ENCODE results near the gene SLCO1A2.

SLCO1A2 gene

DNA sequence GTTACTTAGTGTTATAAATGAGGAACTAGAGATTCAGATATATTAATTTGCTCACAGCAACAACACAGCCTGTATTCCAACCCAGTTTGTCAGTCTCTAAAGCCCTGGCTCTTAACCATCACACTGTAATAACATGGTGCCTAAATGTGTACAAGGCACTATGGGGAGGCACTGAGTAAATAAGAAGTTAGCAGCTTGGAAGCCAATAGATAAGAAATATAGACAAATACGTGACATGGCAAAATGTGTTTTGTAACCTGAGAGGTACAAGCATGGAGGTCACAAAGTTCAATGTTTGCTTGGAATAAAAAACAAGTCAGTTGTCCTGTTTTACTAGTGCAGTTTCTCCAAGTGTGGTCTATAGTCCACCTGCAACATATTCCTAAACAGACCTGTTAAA is 16.3 kb upstream of the SLCO1A2 start:
- Histone ChIP-seq H3K27me3 (ENCODE audit: control insufficient read depth, insufficient read depth, low read length) (no peaks in the 10 kb centered on the region), H3K36me3 (ENCODE audit: control insufficient read depth, insufficient read depth, low read length) (no peaks in the 10 kb centered on the region), H3K27ac (ENCODE audit: low read depth, low read length) (no peak overlapping the region), H3K9ac (ENCODE audit: low read depth, low read length) (no peak overlapping the region), H3K4me3 (ENCODE audit: low read depth, low read length) (no peak overlapping the region), H3K4me1 (ENCODE audit: control insufficient read depth, insufficient read depth, low read length) (0 out of 2 replicates have a peak, but pooled peaks cover 4% of the 10 kb centered on the region), H3K9me3 (ENCODE audit: control insufficient read depth, insufficient read depth, low read length) (no peaks in the 10 kb centered on the region)

- no peak overlapping the region for H3K4me3 ChIP-seq (ENCODE audit: low read depth, low read length)
- no peak overlapping the region for H3K9ac ChIP-seq (ENCODE audit: low read depth, low read length)
- no peaks in the 10 kb centered on the region for H3K36me3 ChIP-seq (ENCODE audit: control insufficient read depth, insufficient read depth, low read length)
- H3K9me3 ChIP-seq (ENCODE audit: control insufficient read depth, insufficient read depth, low read length) = no peaks in the 10 kb centered on the region
- no peaks in the 10 kb centered on the region for H3K27me3 ChIP-seq (ENCODE audit: control insufficient read depth, insufficient read depth, low read length)
- peaks cover 18% of the 10 kb centered on the region for H3K4me1 ChIP-seq (ENCODE audit: control insufficient read depth, insufficient read depth, low read length)
- no peak overlapping the region for H3K27ac ChIP-seq (ENCODE audit: low read depth, low read length)
Observed at GRCh38 chr12:21346542-21347205, 12.0 kb upstream of the SLCO1A2 start.

- Histone ChIP-seq H3K4me3 (ENCODE audit: low read depth, low read length) (no peak overlapping the region), H3K9ac (ENCODE audit: low read depth, low read length) (no peak overlapping the region), H3K27ac (ENCODE audit: low read depth, low read length) (no peak overlapping the region), H3K27me3 (ENCODE audit: control insufficient read depth, insufficient read depth, low read length) (no peaks in the 10 kb centered on the region), H3K4me1 (ENCODE audit: control insufficient read depth, insufficient read depth, low read length) (peaks cover 33% of the 10 kb centered on the region), H3K36me3 (ENCODE audit: control insufficient read depth, insufficient read depth, low read length) (no peaks in the 10 kb centered on the region), H3K9me3 (ENCODE audit: control insufficient read depth, insufficient read depth, low read length) (no peaks in the 10 kb centered on the region)
Observed at GRCh38 chr12:21343636-21344035, 8.9 kb upstream of the SLCO1A2 start.

DNA sequence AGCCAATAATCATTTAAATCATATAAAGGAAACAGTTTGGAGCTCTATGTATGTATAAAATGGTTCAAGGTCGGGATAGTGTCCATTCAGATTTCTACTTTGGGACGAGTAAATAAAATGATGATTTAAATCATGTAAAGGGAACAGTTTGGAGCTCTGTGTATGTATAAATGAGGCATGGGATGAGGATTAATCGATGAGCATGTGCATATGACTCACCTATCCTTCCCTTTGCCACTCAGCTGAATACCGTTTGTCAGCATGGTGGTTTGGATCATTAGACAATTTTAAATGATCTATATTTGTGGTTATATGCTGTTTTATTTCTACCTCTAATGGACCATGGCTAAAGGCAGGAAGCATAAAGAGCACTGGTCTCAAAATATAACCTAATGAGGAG is 7.1 kb upstream of the SLCO1A2 start:
- no peak overlapping the region for H3K4me3 ChIP-seq (ENCODE audit: low read depth, low read length)
- H3K4me1 ChIP-seq (ENCODE audit: control insufficient read depth, insufficient read depth, low read length) = peaks cover 33% of the 10 kb centered on the region
- H3K9me3 ChIP-seq (ENCODE audit: control insufficient read depth, insufficient read depth, low read length) = no peaks in the 10 kb centered on the region
- no peak overlapping the region for H3K27ac ChIP-seq (ENCODE audit: low read depth, low read length)
- H3K9ac ChIP-seq (ENCODE audit: low read depth, low read length) = no peak overlapping the region
- H3K27me3 ChIP-seq (ENCODE audit: control insufficient read depth, insufficient read depth, low read length) = no peaks in the 10 kb centered on the region
- no peaks in the 10 kb centered on the region for H3K36me3 ChIP-seq (ENCODE audit: control insufficient read depth, insufficient read depth, low read length)

- Histone ChIP-seq H3K9ac (ENCODE audit: low read depth, low read length) (no peak overlapping the region; the same call in 1 of the 2 replicates), H3K4me3 (ENCODE audit: low read depth, low read length) (no peak overlapping the region), H3K27ac (ENCODE audit: low read depth, low read length) (no peak overlapping the region), H3K27me3 (ENCODE audit: control insufficient read depth, insufficient read depth, low read length) (no peaks in the 10 kb centered on the region), H3K9me3 (ENCODE audit: control insufficient read depth, insufficient read depth, low read length) (no peaks in the 10 kb centered on the region), H3K36me3 (ENCODE audit: control insufficient read depth, insufficient read depth, low read length) (no peaks in the 10 kb centered on the region), H3K4me1 (ENCODE audit: control insufficient read depth, insufficient read depth, low read length) (peaks cover 32% of the 10 kb centered on the region)
Observed at GRCh38 chr12:21340403-21340802, 5.7 kb upstream of the SLCO1A2 start.

DNA sequence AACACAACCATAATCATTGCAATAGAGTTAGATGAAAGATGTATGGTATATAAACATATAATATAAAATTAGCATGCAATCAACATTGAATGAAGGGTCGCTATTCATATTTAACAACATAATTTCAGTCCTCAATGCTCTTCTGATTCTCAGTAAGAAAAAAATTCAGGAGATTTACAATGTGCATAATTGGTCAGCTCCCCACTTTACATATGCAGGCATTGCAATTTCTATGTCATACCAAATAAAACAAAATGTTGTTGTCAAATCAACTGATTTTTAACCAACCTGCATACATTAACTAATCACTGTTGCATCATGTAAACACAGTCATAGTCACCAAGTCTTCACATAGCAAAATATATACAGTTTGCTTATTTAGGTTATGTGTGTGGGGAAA is 5.2 kb upstream of the SLCO1A2 start:
- Histone ChIP-seq H3K27ac (ENCODE audit: low read depth, low read length) (no peak overlapping the region), H3K4me3 (ENCODE audit: low read depth, low read length) (no peak overlapping the region), H3K9me3 (ENCODE audit: control insufficient read depth, insufficient read depth, low read length) (no peaks in the 10 kb centered on the region), H3K36me3 (ENCODE audit: control insufficient read depth, insufficient read depth, low read length) (no peaks in the 10 kb centered on the region), H3K4me1 (ENCODE audit: control insufficient read depth, insufficient read depth, low read length) (peaks cover 27% of the 10 kb centered on the region), H3K27me3 (ENCODE audit: control insufficient read depth, insufficient read depth, low read length) (no peaks in the 10 kb centered on the region), H3K9ac (ENCODE audit: low read depth, low read length) (no peak overlapping the region)

- Histone ChIP-seq H3K4me1 (ENCODE audit: control insufficient read depth, insufficient read depth, low read length) (peaks cover 14% of the 10 kb centered on the region), H3K9me3 (ENCODE audit: control insufficient read depth, insufficient read depth, low read length) (no peaks in the 10 kb centered on the region; the same call in 1 of the 2 replicates), H3K27me3 (ENCODE audit: control insufficient read depth, insufficient read depth, low read length) (no peaks in the 10 kb centered on the region), H3K4me3 (ENCODE audit: low read depth, low read length) (no peak overlapping the region), H3K27ac (ENCODE audit: low read depth, low read length) (no peak overlapping the region), H3K36me3 (ENCODE audit: control insufficient read depth, insufficient read depth, low read length) (no peaks in the 10 kb centered on the region), H3K9ac (ENCODE audit: low read depth, low read length) (no peak overlapping the region)
Observed at GRCh38 chr12:21337959-21338744, 3.4 kb upstream of the SLCO1A2 start.

- Histone ChIP-seq H3K9me3 (ENCODE audit: control insufficient read depth, insufficient read depth, low read length) (peaks cover 2% of the 10 kb centered on the region; the same call in 1 of the 2 replicates), H3K36me3 (ENCODE audit: control insufficient read depth, insufficient read depth, low read length) (no peaks in the 10 kb centered on the region), H3K27ac (ENCODE audit: low read depth, low read length) (no peak overlapping the region), H3K4me3 (ENCODE audit: low read depth, low read length) (no peak overlapping the region), H3K9ac (ENCODE audit: low read depth, low read length) (no peak overlapping the region), H3K4me1 (ENCODE audit: control insufficient read depth, insufficient read depth, low read length) (peaks cover 14% of the 10 kb centered on the region), H3K27me3 (ENCODE audit: control insufficient read depth, insufficient read depth, low read length) (no peaks in the 10 kb centered on the region)
Observed at GRCh38 chr12:21337453-21337852, 2.7 kb upstream of the SLCO1A2 start.

DNA sequence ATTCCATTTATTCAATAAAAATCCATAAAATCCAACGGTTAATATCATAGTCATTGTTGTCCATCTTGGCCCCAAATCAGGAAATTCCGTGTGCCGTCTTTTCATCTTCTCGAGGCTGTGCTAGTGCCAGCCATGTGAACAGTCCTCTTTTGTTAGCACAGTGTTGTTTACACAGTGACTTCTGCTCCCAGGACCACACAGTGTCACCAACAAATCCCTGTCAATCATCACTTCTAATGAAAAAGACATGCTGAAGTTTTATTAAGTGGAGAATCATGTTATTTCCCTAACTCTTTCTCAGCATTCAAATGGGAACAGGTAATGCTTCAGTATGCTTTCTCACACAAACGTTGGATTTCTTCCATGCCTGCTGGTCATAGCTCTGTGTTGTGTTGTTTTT is 1.9 kb upstream of the SLCO1A2 start:
- peaks cover 10% of the 10 kb centered on the region for H3K9me3 ChIP-seq (ENCODE audit: control insufficient read depth, insufficient read depth, low read length)
- H3K27ac ChIP-seq (ENCODE audit: low read depth, low read length) = no peak overlapping the region
- H3K4me1 ChIP-seq (ENCODE audit: control insufficient read depth, insufficient read depth, low read length) = peaks cover 14% of the 10 kb centered on the region
- H3K27me3 ChIP-seq (ENCODE audit: control insufficient read depth, insufficient read depth, low read length) = no peaks in the 10 kb centered on the region
- H3K36me3 ChIP-seq (ENCODE audit: control insufficient read depth, insufficient read depth, low read length) = no peaks in the 10 kb centered on the region; the same call in 1 of the 2 replicates
- H3K9ac ChIP-seq (ENCODE audit: low read depth, low read length) = no peak overlapping the region
- no peak overlapping the region for H3K4me3 ChIP-seq (ENCODE audit: low read depth, low read length)

- no peak overlapping the region for H3K9ac ChIP-seq (ENCODE audit: low read depth, low read length)
Observed at GRCh38 chr12:21330682-21331253, 3.9 kb downstream of the SLCO1A2 start.

GRCh38 chr12:21328578-21328977 is 6.1 kb downstream of the SLCO1A2 start:
- H3K27ac ChIP-seq (ENCODE audit: low read depth, low read length) = no peak overlapping the region
- H3K9me3 ChIP-seq (ENCODE audit: control insufficient read depth, insufficient read depth, low read length) = peaks cover 68% of the 10 kb centered on the region
- H3K4me1 ChIP-seq (ENCODE audit: control insufficient read depth, insufficient read depth, low read length) = peaks cover 20% of the 10 kb centered on the region
- no peak overlapping the region for H3K4me3 ChIP-seq (ENCODE audit: low read depth, low read length)
- no peaks in the 10 kb centered on the region; the same call in 1 of the 2 replicates for H3K36me3 ChIP-seq (ENCODE audit: control insufficient read depth, insufficient read depth, low read length)
- H3K27me3 ChIP-seq (ENCODE audit: control insufficient read depth, insufficient read depth, low read length) = no peaks in the 10 kb centered on the region
- H3K9ac ChIP-seq (ENCODE audit: low read depth, low read length) = no peak overlapping the region

More at GRCh38 chr12:21330682-21331253, 3.9 kb downstream of the SLCO1A2 start:
- no peaks in the 10 kb centered on the region for H3K27me3 ChIP-seq (ENCODE audit: control insufficient read depth, insufficient read depth, low read length)
- H3K4me3 ChIP-seq (ENCODE audit: low read depth, low read length) = no peak overlapping the region
- no peaks in the 10 kb centered on the region for H3K4me1 ChIP-seq (ENCODE audit: control insufficient read depth, insufficient read depth, low read length)
- H3K27ac ChIP-seq (ENCODE audit: low read depth, low read length) = no peak overlapping the region
- H3K36me3 ChIP-seq (ENCODE audit: control insufficient read depth, insufficient read depth, low read length) = no peaks in the 10 kb centered on the region; the same call in 1 of the 2 replicates
- H3K9me3 ChIP-seq (ENCODE audit: control insufficient read depth, insufficient read depth, low read length) = peaks cover 65% of the 10 kb centered on the region
